HG02588 (cell line): Measurements from ENCODE around the gene RALGPS1.
"Not testable (repeated sequence)": the region's sequence is repeated elsewhere in the genome, so short reads cannot be mapped to it uniquely, and the experiment has no call there.

Source experiments
- ATAC-seq: cut with Tn5 transposase; IDR thresholded peaks from one replicate; pipeline ENCODE4 v1.9.1; 2021; ENCODE audit warnings: mild to moderate bottlenecking, moderate library complexity; ENCODE audit not compliant: unreplicated experiment

Gene RALGPS1

DNA sequence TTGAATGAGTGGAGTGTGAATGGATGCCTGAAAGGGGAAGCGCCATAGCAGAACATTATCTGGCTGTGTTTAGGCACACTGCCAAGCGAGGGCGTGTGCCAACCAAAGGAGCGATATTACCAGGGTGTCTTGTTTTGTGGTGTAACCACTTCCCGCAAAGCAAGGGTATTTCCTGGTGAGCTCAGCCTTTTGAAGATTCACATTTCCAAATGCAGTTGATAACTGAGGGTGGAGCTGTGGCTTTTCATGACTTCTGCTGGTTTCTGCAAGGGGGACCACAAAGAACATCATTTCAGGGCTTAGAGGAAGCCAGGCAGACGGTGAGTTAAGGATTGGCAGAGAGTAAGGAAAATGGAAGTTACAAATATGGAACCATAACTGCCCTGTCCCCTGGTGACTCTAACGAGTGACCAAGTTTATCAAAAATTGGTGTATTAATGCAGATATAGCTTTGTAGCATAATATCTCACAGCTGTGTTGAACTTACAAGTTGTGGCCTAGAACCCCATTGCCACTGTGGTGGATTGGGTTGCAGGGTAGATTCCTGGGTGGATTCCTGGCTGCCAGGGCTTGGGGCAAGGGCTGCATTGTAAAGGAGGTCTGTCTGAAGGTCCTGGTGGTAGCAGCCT is 71.4 kb downstream of the RALGPS1 start:
- peak; percentile 76 for ATAC-seq

DNA sequence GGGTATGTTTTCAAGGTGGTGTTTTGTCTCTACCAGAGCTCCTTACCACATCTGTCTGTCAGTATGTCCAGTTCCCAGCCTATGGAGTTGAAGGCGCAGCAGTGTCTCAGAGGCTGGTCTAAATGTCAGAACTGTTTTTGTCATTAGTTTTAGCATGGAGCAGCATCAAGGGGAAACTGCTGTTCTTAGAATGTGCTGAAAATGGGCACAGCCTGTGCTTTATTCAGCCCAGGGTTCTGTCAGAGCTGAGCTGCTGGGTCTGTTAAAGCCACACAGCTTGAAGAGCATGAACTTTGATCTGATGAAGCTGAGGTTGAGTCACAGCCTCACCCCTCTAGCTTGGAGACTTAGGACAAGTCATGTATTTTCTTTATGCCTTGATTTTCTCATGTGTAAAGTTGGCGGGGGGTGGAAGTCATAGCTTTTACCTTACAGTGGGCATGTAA is 71.9 kb downstream of the RALGPS1 start:
- ATAC-seq, result no peak

DNA sequence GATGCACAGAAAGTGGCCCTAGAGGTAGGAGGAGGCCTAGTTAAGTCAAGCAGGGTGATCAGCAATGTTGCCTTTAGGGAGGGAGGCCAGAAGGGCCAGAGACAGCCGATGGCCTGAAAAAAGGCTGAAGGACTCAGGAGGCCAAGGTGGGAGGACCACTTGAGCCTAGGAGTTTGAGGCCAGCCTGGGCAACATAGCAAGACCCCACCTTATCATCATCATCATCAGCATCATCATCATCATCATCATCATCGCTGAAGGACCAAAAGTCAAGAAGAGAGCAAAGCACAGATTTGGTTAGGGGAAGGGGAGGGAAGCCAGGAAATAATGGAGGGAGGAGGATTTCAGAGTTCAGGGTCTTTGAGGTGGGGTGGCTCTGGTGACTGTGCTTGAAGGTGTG is 74.3 kb downstream of the RALGPS1 start:
- no peak for ATAC-seq

DNA sequence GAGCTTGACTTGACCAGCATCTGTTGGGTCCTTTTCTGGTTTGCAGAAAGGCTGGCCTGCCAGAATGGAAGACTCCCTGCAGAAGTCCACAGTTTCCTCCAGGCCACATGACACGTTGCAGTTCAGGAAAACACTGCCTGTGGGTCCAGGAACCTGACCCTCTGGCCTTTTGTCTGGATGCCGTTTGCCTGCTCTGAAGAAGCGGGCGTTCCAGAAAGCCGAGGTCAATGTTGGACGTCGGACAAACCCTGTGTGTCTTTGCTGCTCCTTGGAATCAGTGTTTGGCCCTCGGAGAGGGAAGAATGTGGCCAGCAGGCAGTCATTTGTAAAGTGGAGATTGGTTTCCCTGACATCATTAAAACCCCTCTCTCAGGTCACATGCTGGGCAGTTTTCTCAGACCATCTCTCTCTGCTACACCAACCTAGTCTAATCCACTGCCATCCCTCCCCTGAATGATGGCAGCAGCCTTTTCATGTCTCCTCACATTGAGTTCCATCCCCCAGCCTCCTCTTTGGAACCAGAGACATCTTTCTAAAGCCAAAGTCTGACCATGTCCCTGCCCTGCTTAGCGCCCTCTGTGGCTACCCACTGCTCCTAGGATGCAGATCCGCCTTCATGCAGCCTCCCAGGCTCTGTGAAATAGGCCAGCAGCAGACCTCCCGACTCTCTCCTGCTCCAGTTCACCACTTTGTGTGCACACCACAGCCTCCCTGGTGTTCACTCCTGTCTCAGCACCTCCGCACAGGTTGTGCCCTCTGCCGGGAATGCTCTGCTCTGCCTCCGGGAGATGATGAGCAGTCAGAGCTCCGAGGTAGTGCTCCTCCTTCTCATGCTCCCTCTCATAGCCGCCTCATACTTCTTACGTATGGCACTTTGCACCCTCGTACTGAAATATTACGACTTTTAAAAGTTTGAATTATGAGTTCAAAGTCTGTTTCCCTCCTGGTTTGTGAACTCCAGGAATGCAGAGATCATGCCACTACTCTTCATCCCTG is 75.6 kb downstream of the RALGPS1 start:
- no peak for ATAC-seq

DNA sequence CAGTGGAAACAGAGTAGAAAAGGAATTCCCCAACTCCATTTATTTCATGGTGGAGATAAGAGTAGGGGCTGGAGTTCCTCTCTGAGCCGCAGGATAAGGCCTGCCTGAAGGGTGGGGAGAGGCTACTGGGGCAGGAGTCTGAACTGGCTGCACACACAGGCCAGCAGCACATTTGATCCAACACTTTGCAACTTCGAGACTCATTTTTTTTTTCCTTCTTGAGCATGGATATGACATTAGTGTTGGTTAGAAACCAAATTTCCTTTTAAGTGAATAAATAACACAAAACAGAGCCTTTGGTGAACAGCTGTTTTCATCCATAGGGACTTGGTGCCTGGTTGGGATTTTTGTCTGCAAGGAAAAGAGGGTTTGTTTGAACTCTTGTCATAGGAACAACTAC is 76.6 kb downstream of the RALGPS1 start:
- ATAC-seq, result no peak

DNA sequence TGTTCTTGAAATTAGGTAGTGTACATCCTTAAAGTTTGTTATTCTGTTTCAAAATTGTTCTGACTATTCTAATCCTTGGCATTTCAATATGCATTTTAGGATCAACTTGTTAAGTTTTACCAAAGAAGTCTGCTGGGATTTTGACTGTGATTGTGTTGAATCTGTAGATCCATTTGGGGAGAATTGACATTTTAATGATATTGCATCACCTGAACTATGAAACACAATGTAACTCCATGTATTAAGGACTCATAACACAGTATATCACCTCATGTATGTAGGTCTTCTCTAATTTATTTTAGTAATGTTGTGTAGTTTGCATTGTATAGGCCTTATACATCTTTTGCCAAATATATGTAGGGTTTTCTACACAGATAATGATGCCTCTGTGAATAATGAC is 77.8 kb downstream of the RALGPS1 start:
- ATAC-seq, result no peak

DNA sequence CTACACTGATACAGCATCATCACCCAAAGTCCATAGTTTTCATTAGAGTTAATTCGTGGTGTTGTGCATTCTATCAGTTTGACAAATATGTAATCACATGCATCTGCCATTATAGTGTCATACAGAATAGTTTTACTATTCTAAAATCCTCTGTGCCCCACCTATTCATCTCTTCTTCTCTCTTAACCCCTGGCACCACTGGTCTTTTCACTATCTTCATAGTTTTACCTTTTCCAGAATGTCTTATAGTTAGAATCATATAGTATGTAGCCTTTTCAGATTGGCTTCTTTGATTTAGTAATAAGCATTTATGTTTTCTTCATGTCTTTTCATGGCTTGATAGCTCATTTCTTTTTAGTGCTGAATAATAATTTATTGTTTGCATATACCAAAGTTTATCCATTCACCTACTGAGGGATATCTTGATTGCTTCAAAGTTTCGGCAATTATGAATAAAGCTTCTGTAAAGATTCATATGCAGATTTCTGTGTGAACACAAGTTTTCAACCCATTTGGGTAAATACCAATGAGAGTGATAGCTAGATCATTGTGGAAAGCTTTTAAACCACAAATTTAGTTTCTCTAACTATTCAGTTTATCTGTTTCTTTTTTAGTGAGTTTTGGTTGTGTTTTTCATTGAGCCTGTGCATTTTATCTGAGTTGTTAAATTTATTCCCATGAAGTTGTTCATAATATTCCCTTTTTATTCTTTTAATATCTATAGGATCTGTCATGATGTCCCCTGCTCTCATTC is 84.9 kb downstream of the RALGPS1 start:
- ATAC-seq, result no peak

DNA sequence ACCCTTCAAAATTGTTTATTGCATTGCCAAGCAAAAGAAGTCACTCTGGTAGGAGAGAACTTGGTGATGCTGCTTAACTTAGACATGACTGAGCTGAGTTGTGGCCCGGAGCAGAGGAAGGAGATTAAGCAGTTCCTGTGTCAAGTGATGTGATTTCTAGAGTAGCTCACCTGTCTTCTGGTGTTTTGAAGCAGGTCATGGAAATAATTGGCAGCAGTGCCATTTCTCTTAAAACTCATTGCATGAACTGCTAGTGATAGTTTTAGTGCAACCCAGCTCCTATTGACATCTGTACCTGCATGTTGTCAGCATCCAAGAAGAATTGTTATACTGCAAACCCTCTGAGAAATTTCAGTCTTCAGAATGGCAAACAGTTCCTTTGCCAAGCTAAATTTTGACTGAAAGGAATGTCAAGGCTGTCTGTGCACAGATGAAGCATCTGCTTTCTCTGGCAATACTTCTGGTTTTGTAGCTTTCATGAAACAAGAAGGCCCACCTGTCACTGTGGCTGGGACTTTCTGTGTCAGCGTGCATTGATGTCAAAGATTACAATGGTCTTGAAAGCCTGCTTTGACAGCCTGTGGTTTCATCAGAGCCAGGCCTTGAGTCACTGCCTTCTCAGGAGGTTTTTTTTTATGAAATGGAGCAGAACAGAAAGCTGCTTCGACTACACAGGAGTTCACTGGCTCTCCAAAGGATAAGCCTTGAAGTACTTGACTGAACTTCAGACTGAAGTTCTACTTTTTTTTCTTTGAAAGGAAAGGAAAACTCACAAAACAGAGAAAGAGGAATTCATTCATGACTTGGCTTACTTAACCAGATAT is 90.6 kb downstream of the RALGPS1 start:
- ATAC-seq, result peak; percentile 87

DNA sequence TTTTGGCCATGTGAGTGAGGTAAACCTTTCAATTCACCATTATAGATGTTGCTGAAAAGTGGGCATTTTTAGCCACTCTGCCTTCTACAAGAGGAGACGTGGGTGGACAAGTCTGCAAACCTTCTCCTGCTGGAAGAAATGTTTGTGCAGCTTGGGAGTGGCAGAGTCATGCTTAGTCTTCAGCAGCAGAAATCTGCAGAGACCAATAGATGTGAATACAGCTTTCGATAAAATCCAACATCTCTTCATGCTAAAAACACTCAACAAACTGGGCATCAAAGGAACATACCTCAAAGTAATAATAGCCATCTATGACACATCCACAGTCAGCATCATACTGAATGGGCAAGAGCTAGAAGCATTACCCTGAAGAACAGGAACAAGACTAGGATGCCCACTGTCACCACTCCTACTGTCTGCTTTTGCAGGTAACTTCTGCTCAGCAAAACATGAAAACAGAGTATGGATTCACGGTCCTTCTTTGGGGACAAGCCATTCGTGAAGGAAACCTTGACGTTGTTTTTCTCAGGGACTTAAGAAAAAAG is 91.3 kb downstream of the RALGPS1 start:
- no peak for ATAC-seq

DNA sequence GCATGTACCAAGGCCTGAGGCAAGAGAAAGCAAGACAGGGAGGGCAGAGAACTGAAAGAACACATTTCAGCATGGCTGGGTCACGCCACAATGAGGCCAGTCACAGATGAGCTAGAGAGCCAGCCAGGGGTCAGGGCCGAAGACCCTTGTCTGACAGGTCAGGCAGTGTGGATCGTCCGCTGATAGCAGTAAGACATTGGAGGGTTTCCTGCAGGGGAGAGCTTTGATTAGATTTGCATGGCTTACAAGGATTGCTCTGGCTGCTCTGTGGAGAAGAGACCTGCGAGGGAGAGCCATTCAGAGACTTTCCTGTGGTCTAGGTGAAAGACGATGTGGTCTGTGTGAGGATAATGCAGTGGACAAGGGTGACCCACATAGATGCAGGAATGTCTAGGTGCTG is 93.1 kb downstream of the RALGPS1 start:
- no peak for ATAC-seq

DNA sequence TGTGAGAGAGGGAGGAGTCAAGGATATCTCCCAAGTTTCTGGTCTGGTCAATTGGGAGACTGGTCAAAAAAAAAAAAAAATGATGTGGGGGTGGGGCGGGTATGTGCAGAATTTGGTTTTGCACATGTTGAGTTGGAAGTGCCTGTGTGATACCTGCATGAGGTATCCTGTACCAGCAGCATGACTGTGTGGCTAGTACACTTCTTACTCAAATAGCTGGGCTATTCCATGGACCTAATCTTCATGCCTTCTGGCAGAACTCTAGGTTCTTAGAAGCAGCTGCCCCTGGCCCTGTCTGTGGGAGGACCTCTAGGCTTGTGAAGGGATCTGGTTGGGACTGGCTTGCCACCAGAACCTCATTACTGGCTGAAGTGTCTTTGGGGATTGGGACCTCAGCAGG is 93.5 kb downstream of the RALGPS1 start:
- no peak for ATAC-seq

DNA sequence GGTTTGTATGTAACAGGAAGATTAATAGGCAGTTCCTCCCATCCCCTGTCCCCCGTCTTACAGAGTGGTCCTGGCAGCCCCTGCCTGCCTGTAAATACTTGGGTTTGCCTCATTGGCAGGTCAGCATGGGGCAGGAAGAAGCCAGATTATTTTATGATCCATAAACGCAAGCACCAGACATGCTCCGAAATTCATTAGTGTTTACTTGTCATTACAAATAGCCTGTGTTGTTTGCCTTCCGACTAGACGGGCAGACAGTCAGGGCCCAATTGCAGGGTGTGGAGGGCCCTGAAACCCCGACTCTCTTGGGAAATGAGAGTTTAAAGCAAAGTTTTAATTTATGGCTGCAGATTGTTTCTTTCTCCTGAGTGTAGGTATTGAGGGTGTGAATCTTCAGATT is 97.2 kb downstream of the RALGPS1 start:
- ATAC-seq, result no peak

DNA sequence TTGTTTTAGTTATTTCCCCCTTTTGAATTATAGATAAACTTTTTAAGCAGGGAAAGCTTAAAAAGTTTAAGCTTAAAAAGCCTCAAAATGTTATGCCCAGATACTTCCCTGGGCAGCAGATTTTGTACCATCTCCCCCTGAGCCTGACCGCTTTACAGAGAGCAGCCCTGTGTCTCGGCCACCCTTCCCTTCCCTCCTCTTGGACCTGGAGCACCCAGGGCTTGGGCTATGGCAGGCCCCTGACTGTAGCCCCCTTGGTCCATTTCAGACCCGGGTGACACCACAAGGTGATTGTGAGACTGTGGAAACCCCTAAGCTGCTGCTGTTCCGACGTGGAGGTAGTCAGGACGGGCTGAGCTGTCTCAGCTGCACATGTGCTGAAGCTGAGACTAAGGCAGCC is 97.7 kb downstream of the RALGPS1 start:
- no peak for ATAC-seq

DNA sequence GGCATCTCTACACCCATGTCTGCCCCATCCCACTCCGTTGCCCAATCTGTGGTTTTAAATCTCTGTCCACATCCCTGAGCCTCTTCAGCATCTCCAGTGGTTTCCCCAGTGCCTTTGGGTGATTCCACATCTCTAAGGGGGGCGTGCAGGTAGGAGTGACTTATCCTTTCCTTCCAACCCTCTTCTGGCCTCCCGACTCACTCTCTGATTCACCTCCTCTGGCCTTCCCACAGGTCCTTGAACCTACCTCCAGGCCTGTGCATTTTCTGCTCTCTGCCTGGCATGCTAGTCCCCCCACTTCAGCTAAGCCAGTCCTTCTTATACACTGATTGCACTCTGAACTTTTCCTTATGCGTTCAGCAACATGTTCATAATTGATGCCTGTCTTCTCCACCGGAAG is 99.0 kb downstream of the RALGPS1 start:
- ATAC-seq, result no peak

DNA sequence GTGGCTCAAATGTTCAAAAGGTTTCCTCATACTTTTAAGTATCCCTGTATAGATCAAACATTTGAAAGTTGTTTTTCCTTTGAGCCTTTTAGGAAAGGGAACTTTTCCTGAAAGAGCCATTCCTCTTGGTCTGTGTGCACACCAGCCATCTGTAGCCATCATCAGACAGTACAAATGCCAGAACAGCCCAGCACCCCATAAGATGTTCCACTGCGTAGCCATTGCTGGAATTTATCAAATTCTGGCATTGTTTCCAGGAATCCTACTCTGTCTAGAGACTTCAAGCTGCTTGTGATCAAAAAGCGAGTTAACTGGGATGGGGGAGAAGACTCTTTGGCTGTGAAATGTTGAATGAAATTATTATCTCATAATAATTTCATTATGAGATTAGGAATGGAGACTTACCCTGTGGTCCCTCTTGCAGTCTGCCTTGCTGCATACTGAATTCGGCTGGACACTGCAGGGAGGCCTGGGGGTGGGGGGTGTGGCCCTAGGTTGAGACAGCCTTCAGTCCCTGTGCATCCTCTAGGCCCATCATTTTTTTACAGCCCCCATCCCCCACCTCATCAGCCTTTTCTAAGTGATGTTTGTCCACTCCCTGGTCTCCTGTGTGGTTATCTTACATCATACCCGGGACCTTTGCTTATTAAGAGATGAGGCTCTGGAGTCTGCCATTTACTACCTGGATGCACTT is 99.8 kb downstream of the RALGPS1 start:
- no peak for ATAC-seq

DNA sequence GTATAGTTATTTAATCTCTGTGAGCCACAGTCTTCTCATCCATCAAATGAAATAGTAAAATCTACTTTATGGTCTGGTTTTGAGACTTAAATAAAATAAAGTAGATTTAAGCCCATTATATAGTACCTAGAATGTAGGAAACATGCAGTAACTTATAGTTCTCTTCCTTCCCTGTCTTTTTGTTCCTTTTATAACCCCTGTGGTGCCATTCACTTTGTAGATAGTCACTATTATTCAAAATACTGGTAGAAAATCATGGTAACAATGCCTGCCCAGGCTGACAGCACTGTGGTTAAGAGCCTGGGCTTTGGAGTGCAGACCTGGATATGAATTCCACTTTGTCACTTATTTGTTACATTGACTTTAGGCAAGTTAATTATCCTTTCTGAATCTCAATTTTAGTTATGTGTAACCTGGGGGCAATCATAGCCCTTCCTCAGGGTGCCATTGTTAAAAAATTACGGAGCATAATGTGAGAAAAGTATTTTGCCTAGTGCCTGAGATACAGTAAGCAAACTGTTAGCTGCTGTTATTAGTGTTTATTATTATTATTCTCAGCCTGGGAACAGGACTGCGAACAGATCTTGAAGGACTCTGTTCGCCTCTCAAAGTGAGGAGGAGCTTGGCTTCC is 100.4 kb downstream of the RALGPS1 start:
- no peak for ATAC-seq

DNA sequence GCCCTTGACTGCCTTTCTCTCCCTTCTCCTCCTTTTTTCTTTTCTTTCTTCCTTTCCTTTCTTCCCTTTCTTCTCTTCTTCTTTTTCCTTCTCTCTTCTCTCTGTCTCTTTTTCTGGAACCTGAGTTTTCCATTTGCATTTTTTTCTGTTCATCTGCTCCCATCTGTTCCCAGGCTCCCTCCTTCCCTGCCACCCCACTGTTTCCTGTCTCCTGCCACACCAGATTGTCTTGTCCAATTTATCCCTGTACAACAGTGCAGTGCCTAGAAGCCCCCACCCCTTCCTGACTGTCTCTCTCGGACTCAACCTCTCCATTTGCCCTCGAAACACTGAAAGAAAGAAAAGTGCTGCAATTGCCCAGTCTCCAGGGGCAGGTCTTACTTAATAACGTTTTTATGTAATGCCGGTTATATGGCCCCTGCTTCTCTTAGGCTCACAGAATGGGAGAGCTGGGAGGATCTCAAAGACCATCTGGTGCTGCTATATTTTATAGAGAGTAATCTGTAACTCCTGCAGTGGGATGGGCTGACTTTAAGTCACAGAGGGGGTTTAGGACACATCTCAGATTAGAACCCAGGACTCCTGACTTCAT is 101.4 kb downstream of the RALGPS1 start:
- no peak for ATAC-seq

DNA sequence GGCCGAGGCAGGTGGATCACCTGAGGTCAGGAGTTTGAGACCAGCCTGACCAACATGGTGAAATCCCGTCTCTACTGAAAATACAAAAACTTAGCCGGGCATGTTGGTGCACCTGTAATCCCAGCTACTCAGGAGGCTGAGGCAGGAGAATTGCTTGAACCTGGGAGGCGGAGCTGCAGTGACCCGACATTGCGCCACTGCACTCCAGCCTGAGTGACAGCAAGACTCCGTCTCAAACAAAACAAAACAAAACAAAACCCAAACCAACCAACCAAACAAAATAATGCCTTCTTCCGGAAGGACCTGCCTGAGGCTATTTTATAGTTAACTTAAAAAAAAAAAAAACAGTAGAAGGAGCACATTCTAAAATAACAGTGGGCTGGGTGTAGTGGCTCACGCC is 103.4 kb downstream of the RALGPS1 start:
- ATAC-seq, result not testable (repeated sequence)

DNA sequence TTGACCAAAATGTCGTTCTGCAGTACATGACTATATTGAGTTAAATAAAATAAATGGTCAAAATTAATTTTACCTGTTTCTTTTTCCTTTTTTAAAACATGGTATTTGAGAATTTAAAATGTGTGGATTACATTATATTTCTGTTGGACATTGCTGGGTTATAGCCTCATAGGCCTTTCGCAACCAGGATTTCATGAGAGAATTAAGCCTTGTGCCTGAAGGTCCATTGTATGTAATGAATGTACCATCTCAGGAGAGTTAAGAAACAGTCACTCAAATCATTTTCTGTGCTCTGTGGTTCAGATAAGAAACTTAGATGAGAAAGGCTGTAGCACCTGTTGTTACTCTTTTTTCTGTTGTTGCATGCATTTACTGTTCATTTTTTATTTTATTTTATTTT is 104.4 kb downstream of the RALGPS1 start:
- no peak for ATAC-seq
